NCI-H1436 treated with DMSO at 0.1 percent for 48 hours (cell line): ENCODE measurements around the gene SMYD4.
"Not testable (repeated sequence)": the region's sequence is repeated elsewhere in the genome, so short reads cannot be mapped to it uniquely, and the experiment has no call there.

ENCODE experiments used
- DNase-seq: peaks from one replicate; lab custom pipeline; 2025; lab: John Stamatoyannopoulos, UW

The SMYD4 gene, protein sequence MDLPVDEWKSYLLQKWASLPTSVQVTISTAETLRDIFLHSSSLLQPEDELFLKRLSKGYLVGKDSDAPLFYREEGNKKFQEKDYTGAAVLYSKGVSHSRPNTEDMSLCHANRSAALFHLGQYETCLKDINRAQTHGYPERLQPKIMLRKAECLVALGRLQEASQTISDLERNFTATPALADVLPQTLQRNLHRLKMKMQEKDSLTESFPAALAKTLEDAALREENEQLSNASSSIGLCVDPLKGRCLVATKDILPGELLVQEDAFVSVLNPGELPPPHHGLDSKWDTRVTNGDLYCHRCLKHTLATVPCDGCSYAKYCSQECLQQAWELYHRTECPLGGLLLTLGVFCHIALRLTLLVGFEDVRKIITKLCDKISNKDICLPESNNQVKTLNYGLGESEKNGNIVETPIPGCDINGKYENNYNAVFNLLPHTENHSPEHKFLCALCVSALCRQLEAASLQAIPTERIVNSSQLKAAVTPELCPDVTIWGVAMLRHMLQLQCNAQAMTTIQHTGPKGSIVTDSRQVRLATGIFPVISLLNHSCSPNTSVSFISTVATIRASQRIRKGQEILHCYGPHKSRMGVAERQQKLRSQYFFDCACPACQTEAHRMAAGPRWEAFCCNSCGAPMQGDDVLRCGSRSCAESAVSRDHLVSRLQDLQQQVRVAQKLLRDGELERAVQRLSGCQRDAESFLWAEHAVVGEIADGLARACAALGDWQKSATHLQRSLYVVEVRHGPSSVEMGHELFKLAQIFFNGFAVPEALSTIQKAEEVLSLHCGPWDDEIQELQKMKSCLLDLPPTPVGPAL

DNA sequence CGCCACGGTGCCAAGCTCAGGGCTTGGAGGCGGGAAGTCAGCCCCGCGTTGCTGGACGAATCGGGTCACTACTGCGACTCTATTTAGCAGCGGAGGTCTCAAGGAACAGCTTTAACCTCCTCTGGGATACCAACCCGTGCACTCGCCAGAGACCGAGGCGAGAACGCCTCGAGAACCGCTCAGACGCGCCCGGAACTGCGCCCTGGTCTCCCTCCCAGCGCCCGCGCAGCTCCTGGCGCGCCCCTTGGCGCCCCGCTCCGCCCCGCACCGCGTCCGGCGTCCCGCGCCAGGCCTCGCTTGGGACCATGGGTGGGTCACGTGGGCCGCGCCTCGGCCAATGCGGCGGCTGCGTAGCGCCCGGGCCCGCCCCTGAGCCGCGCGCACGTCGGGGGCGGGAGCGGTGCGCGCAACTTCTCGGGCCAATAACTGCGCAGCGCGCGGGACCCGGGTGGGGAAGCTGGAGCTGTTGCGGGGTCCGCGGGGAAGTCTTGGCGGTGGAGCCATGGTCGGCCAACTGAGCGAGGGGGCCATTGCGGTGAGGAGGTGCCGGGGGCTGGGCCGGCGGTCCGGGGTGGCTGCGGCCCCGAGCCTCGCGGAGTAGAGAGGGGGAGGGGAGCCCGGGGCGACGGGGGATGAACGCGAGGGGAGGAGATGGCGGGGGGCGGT is at the start of gene SMYD4, which contains the start of gene RPA1:
Gene SMYD4 (minus strand): TSS at position 311 of the 666 bp plus-strand sequence. CDS start 1,908 bp downstream, outside the sequence.
Gene RPA1 (plus strand): TSS at position 414 of the 666 bp plus-strand sequence. CDS start 89 bp downstream, at position 503.
- no peak for DNase-seq

DNA sequence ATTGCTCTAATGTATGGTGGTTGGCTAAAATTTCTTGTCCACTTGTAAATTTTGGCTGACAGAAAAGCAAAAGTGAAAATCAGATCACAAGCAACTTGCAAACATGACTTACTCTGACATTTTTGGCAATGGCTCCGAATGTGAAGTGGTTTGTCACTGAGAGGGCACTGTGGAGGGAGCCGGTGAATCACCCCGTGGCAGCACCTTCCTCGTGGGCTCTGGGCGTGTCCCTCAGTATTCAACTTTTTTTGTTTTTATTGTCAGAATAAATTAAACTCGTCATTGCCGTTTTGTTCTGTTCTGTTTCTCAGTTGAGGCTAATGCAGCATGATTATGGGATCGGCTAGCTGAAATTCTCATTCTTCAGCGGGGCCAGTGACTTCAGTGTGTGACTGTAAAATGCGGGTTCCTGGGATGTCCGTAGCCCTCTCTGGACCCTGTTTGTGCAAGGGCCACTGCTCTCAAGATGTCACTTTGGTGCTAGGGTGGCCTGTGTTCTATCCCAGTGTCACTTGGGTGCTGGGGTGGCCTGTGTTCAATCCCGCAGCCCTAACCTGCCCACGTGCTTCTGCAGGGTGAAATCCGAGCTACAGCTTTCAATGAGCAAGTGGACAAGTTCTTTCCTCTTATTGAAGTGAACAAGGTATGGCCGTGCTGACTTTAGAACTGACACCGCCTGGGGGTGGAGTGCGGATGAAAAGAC is 48.9 kb upstream of the SMYD4 start:
- no peak for DNase-seq

DNA sequence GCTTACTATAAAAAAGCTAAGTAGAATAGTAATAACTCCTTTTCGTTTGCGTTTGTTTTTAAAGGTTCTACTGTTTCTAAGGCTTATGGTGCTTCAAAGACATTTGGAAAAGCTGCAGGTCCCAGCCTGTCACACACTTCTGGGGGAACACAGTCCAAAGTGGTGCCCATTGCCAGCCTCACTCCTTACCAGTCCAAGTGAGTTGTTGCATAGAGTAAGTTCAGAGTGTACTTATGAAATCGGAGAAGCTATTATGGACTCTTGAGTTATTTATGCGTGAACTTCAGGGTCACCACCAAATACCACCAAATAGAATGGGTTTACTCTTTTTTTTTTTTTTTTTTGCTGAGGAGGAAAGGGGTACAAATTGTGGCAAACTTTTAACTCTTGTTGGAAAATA is 45.9 kb upstream of the SMYD4 start:
- no peak for DNase-seq

DNA sequence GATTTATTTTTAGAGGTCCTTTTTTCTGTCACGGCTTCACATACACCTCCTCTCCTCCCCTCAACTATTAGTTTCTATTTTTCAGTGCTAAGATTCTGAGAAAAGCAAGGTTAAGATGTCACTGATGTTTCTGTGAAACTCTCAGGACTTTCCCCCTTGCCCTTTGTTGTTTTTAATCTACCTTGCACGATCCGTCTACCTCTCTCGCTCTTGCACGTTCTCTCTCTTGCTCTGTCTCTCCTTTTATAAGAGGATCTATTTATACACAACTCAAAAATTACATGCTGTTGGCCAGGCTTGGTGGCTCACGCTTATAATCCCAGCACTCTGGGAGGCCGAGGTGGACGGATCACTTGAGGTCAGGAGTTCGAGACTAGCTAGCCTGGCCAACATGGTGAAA is 43.7 kb upstream of the SMYD4 start:
- no peak for DNase-seq

DNA sequence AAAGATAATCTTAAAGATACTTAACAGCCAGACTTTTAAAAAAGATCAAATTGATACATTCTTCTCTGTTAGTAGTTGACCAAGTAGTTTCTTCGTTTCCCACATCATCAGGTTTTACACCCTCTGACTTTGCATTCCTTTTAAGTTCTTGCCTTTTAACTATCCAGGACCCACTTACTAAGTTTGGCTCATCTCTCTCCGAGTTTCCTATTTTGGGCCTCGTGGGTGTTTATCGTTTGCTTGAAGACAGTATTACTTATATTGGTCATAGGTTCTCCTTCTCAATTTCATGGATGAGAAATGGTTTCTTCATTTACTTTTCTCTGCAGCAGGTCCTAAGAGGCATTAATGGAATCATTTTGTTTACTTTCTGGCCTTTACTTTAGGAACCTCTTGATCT is 43.3 kb upstream of the SMYD4 start:
- DNase-seq = no peak

DNA sequence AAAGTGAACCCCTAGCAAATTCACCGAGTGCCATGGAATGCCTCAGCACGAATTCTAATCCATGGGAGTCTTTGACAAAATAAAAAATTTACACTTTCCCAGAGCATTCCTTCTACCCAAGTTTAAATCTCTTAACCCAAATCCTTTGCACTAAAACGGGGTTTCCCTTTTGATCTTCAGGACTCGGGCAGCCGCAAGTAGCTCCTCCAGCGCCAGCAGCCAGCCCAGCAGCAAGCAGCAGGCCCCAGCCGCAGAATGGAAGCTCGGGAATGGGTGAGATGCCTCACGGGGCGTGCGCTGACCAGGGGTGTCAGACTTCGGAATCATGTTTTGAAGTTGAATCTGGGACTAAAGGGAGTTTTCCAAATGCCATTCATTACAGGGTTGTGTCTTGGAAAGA is 42.6 kb upstream of the SMYD4 start:
- no peak for DNase-seq

DNA sequence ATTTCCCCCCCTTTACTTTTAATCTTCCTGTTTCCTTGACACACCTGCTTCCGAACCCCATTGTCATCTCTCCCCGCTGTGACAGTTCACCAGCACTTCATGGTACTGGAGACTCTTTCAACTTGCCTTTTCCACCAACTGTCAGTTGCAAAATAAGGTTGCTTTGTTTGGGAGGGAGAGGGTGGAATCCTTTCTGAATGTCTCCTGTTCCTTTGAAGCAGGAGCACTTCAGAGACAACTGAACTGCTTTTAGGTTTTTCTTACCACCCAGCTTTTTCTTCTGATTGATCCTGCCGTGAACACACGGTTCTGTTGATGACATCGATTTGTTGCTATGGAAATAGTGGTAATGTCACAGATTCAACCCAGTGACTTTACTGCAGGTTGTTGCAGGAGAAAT is 42.1 kb upstream of the SMYD4 start:
- no peak for DNase-seq

DNA sequence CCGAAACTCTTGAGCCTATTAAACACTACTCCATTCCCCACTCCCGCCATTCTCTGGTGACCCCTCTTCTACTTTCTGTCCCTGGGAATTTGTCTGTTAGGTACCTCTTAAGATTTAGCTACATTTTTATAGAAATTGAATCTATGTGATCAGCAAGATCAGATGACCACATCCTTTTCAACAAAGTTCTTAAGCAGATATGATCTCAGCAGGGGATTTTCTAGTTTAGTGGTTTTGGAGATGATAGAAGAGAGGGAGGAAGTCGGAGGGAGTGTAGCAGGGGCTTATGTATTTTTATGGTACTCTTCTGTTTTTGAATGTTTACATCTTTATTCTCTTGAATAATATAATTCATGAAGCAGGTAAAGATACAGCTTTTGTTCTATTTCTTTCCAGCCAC is 40.9 kb upstream of the SMYD4 start:
- DNase-seq = no peak

DNA sequence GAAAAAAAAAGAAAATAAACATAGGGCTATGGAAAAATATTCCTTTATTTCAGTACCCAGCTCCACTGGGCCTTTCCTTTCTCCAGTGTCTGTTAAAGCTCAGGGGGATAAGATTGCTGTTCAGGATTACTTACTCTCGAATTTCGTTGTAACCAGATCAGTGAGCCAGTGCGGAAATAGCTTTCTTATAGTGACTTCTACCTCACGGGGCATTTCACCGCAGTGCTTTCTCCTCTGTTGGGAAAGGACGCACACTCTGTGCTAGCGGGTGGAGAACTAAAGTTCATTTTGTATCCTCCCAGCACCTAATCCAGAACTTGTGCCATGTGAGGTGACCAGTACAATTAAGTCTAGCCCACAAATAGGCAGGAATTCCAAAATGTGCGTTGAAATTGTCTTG is 38.4 kb upstream of the SMYD4 start:
- DNase-seq = no peak

DNA sequence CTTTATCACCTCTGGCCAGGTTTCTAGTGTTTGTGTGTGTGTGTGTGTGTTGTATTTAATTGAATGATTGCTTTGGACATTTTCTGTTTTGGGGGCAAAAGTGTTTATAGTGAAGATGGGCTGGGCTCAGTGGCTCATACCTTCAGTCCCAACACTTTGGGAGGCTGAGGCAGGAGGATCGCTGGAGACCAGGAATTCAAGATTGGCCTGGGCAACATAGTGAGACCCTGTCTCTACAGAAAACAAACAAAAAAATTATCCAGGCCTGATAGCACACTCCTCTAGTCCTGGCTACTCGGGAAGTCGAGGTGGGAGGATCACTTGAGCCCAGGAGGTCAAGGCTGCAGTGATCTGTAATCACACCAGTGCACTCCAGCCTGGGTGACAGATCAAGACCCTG is 37.6 kb upstream of the SMYD4 start:
- DNase-seq = no peak

DNA sequence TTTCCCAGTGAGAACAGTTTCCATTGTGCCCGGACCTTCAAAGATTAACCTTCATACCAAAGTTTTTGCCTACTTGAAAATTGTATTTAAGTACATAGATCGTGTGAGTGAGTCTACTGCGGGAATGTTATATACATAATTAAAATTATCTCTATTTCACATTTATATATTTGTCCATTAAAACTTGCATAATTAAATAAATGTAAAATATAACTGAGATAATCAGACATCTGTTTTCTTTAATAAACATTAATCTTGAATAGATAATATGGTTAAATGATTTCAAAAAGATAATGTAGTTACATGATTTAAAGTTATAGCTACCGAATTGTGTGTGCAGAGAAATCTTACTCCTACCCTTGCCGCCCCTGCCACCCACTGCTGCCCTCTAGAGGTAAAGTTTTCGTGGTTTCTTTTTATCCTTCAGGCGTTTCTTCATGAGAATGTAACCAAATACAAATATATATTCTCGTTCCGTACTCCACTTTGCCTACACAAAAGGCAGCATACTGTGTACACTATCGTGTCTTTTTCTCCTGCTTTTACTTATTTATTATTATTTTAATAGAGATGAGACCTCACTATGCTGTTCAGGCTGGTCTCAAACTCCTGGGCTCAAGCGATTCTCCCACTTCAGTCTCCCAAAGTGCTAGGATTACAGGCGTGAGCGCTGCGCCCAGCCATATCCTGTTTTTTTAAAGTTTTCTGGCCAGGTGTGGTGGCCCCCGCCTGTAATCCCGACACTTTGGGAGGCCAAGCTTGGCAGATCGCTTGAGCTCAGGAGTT is 35.7 kb upstream of the SMYD4 start:
- DNase-seq = no peak

DNA sequence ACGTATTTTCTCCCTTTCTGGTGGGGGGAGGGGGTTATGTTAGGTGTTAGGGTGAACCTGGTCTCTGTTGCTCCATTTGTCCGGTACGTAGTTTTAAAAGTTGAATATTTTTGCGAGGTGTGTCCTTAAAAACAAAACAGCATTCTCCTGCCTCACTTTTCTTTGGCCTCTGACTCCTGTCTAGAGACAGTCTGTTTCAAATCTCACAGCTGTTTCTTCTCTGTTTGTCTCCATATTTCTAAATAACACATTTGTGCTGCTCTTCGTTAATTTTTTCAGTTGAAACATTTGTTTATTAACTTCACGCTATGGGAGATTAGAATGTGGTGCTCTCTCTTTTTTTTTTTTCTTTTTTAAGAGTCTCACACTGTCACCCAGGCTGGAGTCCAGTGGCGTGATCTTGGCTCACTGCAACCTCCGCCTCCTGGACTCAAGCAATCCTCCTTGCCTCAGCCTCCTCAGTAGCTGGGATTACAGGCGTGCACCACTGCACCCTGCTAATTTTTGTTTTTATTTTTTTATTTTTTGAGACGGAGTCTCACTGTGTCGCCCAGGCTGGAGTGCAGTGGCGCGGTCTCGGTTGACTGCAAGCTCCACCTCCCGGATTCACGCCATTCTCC is 31.8 kb upstream of the SMYD4 start:
- no peak for DNase-seq

DNA sequence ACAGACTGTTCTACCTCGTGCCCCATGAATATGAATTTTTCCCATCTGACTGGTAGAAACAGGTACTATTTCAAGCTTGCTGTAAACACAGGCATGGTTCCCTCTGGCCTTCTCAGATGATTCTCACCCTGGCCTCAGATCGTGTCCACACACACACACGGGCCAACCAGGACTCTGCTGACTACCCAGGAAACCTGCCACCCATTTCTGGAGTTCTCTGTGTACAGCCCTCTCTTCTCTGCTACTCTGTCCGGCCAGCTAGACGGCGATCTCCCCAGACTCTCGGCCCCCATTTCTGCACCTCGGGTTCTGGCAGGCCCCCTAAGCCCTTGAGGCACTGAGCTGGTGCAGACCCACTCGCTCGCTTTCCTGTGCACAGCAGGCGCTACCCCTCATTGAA is 31.3 kb upstream of the SMYD4 start:
- no peak for DNase-seq

DNA sequence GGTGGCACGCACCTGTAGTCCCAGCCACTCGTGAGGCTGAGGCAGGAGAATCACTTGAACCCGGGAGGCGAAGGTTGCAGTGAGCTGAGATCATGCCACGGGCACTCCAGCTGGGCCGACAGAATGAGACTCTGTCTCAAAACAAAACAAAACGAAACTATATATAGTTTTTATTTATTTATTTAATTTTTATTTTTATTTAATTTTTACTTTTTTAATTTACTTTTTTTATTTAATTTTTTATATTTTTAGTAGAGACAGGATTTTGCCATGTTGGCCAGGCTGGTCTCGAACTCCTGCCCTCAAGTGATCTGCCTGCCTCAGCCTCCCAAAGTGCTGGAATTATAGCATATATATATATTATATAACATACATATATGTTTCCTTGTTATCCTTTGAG is 26.8 kb upstream of the SMYD4 start:
- not testable (repeated sequence) for DNase-seq

DNA sequence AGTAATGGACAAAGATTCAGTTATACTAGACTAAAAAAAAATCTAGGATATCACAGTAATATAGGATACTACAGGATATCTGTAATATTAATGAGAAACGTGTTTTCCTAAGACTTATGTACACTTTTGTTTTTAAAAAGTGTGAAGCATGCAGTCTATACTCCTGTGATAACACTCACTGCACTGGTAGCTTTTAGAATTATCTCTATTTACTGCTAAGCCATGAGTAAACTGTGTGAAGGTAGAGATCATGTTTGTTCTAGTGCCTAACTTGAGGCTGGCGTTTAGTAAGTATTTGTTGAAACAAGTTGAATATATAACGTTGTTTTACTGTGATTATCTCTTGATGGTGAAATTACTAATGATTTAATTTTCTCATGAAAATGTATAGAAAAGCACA is 24.0 kb upstream of the SMYD4 start:
- no peak for DNase-seq

DNA sequence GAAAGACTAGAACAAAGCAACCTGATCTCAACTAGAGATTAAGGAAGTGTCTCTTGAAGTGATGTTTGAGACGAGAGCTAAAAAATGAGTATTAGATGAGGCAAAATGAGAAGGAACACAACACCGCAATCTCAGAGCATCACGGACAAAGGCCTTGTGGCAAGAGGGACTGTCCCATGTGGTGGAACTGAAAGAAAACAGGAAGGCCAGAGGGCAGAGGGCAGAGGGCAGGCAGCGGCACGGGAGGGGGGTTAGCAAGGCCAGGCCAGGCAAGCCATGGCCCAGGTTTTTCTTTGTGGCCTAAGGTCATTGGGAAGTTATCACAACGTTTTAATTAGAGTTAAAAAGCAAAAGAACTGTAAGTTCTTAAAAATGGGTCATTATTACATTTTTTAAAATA is 22.6 kb upstream of the SMYD4 start:
- no peak for DNase-seq

DNA sequence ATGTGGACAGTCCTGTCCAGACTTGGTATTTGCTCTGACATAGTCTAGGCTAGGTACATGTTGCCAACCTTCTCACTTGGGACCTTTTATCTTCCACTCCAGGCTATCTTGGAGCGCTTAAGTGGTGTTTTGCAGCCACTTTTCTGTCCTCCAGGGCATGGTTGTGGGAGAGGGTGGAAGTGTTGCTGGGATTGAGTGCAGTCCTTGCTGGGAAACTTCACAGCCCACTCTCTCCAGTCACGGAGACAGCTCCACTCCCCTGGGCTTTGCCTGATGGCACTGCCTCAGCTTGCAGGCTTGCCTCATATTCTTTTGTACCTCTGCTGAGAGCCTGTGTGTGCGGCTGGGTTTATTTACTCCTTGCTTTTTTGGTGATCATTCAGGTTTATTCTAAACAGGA is 17.5 kb upstream of the SMYD4 start:
- DNase-seq = no peak

DNA sequence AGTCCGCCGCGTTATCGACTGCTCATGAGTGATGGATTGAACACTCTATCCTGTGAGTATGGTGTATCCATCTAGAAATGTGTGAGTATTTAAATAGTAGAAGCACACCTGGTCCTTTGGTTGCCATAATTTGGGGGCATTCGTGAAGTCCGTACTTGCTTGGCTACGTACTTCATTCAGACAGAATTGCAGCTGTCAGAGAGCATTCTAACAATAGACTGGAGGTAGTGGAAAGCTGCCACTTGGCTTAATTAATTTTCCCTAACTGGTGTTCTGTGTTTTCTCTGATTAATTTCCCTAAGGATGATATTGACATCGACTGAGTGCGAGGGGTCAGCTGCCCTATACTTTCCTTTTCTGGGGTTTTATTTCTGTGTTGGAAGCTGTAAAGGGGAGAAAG is 14.2 kb upstream of the SMYD4 start:
- no peak for DNase-seq

DNA sequence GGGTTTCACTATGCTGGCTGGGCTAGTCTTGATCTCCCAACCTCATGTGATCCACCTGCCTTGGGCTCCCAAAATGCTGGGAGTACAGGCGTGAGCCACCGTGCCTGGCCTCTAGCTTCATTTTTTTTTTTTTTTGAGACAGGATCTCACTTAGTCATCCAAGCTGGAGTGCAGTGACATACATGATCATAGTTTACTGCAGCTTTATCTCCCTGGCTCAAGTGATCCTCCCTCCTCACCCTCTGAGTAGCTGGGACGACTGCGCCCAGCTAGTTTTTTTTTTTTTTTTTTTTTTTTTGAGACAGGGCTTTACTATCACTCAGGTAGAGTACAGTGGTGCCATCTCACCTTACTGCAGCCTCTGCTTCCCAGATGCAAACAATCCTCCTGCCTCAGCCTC is 9.8 kb upstream of the SMYD4 start:
- DNase-seq = no peak

DNA sequence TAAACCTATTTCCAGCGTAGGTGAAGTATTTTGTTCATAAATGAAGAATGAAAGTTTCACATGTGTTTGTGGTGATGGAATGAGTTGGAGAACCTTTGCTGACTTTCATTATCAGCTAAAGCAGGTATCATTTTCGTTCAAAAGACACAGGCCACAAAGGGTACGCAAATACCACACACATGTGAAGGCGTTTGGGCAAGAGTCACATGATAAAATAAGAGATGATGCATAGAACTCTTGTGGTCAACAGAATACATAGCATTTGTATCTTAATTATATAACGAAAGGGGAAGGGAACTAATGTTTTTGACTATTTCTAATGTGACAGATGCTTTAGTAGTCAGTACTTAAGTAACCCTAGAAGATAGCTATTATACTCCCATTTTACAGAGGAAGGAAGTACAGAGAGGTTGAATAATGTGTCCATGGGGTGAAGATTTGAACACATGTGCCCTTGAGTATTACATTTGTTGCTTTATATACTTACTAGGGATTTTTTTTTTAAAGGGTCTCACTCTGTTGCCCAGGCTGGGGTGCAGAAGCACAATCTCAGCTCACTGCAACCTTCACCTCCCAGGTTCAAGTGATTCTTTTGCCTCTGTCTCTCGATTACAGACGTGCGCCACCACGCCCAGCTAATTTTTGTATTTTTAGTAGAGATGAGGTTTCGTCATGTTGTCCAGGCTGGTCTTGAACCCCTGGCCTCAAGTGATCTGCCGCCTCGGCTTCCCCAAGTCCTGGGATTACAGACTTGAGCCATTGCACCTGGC is 4.9 kb upstream of the SMYD4 start:
- no peak for DNase-seq
